Measurements from ENCODE around the gene PYGB.
"Not testable (repeated sequence)": the region's sequence is repeated elsewhere in the genome, so short reads cannot be mapped to it uniquely, and the experiment has no call there.

Gene PYGB

GRCh38 chr20:25306991-25307903 is 59.4 kb downstream of the PYGB start:
- Histone ChIP-seq H3K36me3 (ENCODE audit: insufficient read depth, low read length) (peaks cover 10% of the 10 kb centered on the region), H3K4me3 (ENCODE audit: low read length) (no peak overlapping the region)

GRCh38 chr20:25308083-25308491 is 60.2 kb downstream of the PYGB start:
- H3K4me3 ChIP-seq (ENCODE audit: low read length), result no peak overlapping the region
- H2AFZ ChIP-seq (ENCODE audit: low read depth, low read length), result no peak overlapping the region
- peaks cover 13% of the 10 kb centered on the region for H3K4me1 ChIP-seq (ENCODE audit: insufficient read depth, low read length)
- H3K9me3 ChIP-seq (ENCODE audit: low read length), result no peaks in the 10 kb centered on the region
- no peaks in the 10 kb centered on the region for H3K27me3 ChIP-seq (ENCODE audit: insufficient read depth, low read length)
- peaks cover 10% of the 10 kb centered on the region for H3K36me3 ChIP-seq (ENCODE audit: insufficient read depth, low read length)

More at GRCh38 chr20:25306991-25307903, 59.4 kb downstream of the PYGB start:
- no peaks in the 10 kb centered on the region for H3K27me3 ChIP-seq (ENCODE audit: insufficient read depth, low read length)
- H2AFZ ChIP-seq (ENCODE audit: low read depth, low read length), result no peak overlapping the region
- H3K4me1 ChIP-seq (ENCODE audit: insufficient read depth, low read length), result peaks cover 13% of the 10 kb centered on the region
- no peaks in the 10 kb centered on the region for H3K9me3 ChIP-seq (ENCODE audit: low read length)

GRCh38 chr20:25308671-25309394 is 60.9 kb downstream of the PYGB start:
- Histone ChIP-seq H3K4me1 (ENCODE audit: insufficient read depth, low read length) (peaks cover 16% of the 10 kb centered on the region), H3K9me3 (ENCODE audit: low read length) (no peaks in the 10 kb centered on the region), H3K36me3 (ENCODE audit: insufficient read depth, low read length) (peaks cover 6% of the 10 kb centered on the region)

GRCh38 chr20:25309395-25310267 is 61.7 kb downstream of the PYGB start:
- H3K27me3 ChIP-seq (ENCODE audit: insufficient read depth, low read length), result no peaks in the 10 kb centered on the region
- no peaks in the 10 kb centered on the region for H3K9me3 ChIP-seq (ENCODE audit: low read length)
- peaks cover 16% of the 10 kb centered on the region for H3K4me1 ChIP-seq (ENCODE audit: insufficient read depth, low read length)
- no peak overlapping the region for H3K4me3 ChIP-seq (ENCODE audit: low read length)
- H3K36me3 ChIP-seq (ENCODE audit: insufficient read depth, low read length), result peaks cover 4% of the 10 kb centered on the region
- H2AFZ ChIP-seq (ENCODE audit: low read depth, low read length), result no peak overlapping the region

More at GRCh38 chr20:25308671-25309394, 60.9 kb downstream of the PYGB start:
- H3K4me3 ChIP-seq (ENCODE audit: low read length), result no peak overlapping the region
- no peaks in the 10 kb centered on the region for H3K27me3 ChIP-seq (ENCODE audit: insufficient read depth, low read length)
- no peak overlapping the region for H2AFZ ChIP-seq (ENCODE audit: low read depth, low read length)

- Histone ChIP-seq H2AFZ (ENCODE audit: low read depth, low read length) (no peak overlapping the region), H3K4me1 (ENCODE audit: insufficient read depth, low read length) (peaks cover 16% of the 10 kb centered on the region), H3K36me3 (ENCODE audit: insufficient read depth, low read length) (peaks cover 4% of the 10 kb centered on the region), H3K27me3 (ENCODE audit: insufficient read depth, low read length) (no peaks in the 10 kb centered on the region), H3K4me3 (ENCODE audit: low read length) (no peak overlapping the region), H3K9me3 (ENCODE audit: low read length) (no peaks in the 10 kb centered on the region)
These were observed 62.5 kb downstream of the PYGB start for GRCh38 chr20:25310268-25310920.

GRCh38 chr20:25310921-25311728 is 63.2 kb downstream of the PYGB start:
- no peak overlapping the region for H2AFZ ChIP-seq (ENCODE audit: low read depth, low read length)
- H3K36me3 ChIP-seq (ENCODE audit: insufficient read depth, low read length), result peaks cover 4% of the 10 kb centered on the region
- H3K27me3 ChIP-seq (ENCODE audit: insufficient read depth, low read length), result no peaks in the 10 kb centered on the region
- H3K9me3 ChIP-seq (ENCODE audit: low read length), result no peaks in the 10 kb centered on the region
- H3K4me1 ChIP-seq (ENCODE audit: insufficient read depth, low read length), result peaks cover 16% of the 10 kb centered on the region
- no peak overlapping the region for H3K4me3 ChIP-seq (ENCODE audit: low read length)

- H3K27me3 ChIP-seq (ENCODE audit: insufficient read depth, low read length); H3K4me3 ChIP-seq (ENCODE audit: low read length); H3K36me3 ChIP-seq (ENCODE audit: insufficient read depth, low read length); H2AFZ ChIP-seq (ENCODE audit: low read depth, low read length); H3K9me3 ChIP-seq (ENCODE audit: low read length): not testable (repeated sequence)
- H3K4me1 ChIP-seq (ENCODE audit: insufficient read depth, low read length), result peaks cover 16% of the 10 kb centered on the region
These were observed 64.8 kb downstream of the PYGB start for GRCh38 chr20:25312716-25313115.

GRCh38 chr20:25313593-25313992 is 65.7 kb downstream of the PYGB start:
- Histone ChIP-seq H3K9me3 (ENCODE audit: low read length) (no peaks in the 10 kb centered on the region), H2AFZ (ENCODE audit: low read depth, low read length) (no peak overlapping the region), H3K27me3 (ENCODE audit: insufficient read depth, low read length) (no peaks in the 10 kb centered on the region), H3K4me3 (ENCODE audit: low read length) (no peak overlapping the region), H3K4me1 (ENCODE audit: insufficient read depth, low read length) (peaks cover 19% of the 10 kb centered on the region), H3K36me3 (ENCODE audit: insufficient read depth, low read length) (peaks cover 4% of the 10 kb centered on the region)

GRCh38 chr20:25314497-25315417 is 66.9 kb downstream of the PYGB start:
- Histone ChIP-seq H3K27me3 (ENCODE audit: insufficient read depth, low read length) (no peaks in the 10 kb centered on the region), H3K9me3 (ENCODE audit: low read length) (no peaks in the 10 kb centered on the region), H3K4me1 (ENCODE audit: insufficient read depth, low read length) (peaks cover 25% of the 10 kb centered on the region), H3K4me3 (ENCODE audit: low read length) (no peak overlapping the region), H3K36me3 (ENCODE audit: insufficient read depth, low read length) (peaks cover 4% of the 10 kb centered on the region), H2AFZ (ENCODE audit: low read depth, low read length) (no peak overlapping the region)

- peaks cover 18% of the 10 kb centered on the region for H3K4me1 ChIP-seq (ENCODE audit: insufficient read depth, low read length)
- H3K4me3 ChIP-seq (ENCODE audit: low read length), result no peak overlapping the region
- H3K27me3 ChIP-seq (ENCODE audit: insufficient read depth, low read length), result no peaks in the 10 kb centered on the region
- H2AFZ ChIP-seq (ENCODE audit: low read depth, low read length), result no peak overlapping the region
- peaks cover 4% of the 10 kb centered on the region for H3K36me3 ChIP-seq (ENCODE audit: insufficient read depth, low read length)
- H3K9me3 ChIP-seq (ENCODE audit: low read length), result no peaks in the 10 kb centered on the region
These were observed 67.7 kb downstream of the PYGB start for GRCh38 chr20:25315418-25316210.

Measured in neuron (in vitro differentiated cells).